HG02610 (cell line): ENCODE data around the gene ALG9.

Experiments used
- ATAC-seq: cut with Tn5 transposase; IDR thresholded peaks from one replicate; pipeline ENCODE4 v1.9.1; 2021; ENCODE audit warnings: mild to moderate bottlenecking, moderate library complexity; ENCODE audit not compliant: unreplicated experiment

ALG9 gene, protein sequence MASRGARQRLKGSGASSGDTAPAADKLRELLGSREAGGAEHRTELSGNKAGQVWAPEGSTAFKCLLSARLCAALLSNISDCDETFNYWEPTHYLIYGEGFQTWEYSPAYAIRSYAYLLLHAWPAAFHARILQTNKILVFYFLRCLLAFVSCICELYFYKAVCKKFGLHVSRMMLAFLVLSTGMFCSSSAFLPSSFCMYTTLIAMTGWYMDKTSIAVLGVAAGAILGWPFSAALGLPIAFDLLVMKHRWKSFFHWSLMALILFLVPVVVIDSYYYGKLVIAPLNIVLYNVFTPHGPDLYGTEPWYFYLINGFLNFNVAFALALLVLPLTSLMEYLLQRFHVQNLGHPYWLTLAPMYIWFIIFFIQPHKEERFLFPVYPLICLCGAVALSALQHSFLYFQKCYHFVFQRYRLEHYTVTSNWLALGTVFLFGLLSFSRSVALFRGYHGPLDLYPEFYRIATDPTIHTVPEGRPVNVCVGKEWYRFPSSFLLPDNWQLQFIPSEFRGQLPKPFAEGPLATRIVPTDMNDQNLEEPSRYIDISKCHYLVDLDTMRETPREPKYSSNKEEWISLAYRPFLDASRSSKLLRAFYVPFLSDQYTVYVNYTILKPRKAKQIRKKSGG

DNA sequence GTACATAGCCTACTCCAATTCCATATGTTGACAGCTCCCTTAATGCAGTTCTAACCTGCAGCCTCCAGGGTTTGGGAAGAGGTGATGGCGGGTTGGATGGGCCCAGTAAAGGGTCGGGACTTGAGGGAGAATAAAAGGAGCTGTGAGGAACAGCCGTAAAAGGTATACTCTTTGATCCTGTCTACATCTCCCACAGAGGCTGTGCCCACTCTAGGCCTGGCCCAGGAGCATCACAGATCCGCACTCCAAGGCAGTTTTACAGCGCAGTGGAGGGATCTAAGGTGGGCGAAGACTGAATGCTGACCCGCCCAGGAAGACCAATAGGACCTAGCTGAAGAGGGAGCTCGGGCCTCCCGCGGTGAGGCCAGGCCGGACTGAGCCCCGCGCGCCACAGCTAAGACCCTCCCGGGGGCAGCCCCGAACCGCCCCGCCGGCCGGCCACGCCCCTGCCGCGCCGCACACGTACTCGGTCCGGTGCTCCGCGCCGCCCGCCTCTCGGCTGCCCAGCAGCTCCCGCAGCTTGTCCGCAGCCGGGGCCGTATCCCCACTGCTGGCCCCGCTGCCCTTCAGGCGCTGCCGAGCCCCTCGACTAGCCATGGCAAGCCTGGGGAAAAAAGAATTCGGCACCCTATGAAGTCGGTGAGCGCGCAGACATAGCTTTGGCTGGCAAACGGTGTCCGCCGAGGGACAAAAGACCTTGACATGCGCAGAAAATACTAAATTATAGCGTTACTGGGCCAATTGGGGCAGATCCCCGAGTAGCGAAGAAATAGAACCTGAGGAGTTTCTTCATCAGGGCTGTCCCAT lies at the start of gene ALG9:
ALG9 (minus strand) TSS at position 696 of the 807 bp plus-strand sequence; CDS start at position 597, 99 bp downstream.
- peak; percentile 88 for ATAC-seq

DNA sequence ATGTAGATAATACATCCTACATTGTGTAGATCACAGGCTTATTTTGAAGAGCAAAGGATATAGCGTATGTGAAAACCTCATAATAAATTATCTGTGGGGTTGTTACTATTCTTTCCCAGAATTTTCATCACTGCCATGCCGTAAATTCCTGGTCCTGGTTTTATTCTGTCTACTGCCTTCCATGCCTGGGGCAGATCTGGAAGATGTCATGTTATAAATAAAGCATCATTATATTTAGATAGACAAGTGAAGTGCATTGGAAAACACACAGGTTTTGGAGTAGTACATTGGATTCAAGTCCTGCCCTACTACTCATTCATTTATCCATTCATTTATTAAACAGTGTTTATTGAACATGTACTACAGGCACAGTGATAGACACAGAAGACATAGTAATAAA lies 49.5 kb upstream of the ALG9 start:
- ATAC-seq = no peak

DNA sequence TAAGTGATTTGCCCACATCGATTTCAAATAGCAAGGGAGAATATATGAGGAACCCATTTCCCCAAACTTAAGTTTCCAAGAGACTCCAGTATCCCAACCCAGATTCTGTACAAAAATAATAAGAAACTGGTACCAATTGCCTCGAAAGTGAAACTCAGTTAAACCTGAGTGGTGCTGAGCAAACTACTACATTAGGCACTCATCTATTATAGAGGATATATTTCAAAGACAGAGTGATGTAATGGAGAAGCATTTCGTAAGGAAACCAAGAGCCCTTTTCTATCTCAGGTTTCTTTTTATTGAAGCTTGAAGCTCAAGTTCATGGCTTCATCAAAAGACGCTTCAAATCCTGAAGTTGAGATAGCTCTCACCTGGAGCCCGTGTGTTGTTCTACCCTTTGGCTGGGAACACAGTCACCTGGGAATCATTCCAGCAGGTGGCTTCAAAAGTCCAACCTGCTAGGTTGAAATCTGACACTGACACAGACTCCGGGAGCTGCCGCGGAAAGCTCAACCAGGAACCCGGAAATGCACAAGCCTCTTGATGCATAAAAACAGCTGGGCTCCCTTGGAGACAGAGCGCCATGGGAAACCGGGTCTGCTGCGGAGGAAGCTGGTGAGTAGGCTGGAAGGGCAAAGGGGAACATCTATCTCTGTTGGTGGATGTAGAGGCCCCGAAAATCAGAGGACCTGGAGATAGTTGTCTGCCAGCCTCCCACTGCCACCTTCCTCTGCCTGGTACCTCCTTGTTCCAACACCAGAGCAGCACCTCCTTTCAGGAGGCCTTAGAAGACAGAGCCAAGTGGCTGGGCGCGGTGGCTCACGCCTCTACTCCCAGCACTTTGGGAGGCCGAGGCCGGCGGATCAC lies 47.2 kb upstream of the ALG9 start, which contains the start of gene C11orf52:
C11orf52 (plus strand) TSS at position 524 of the 867 bp plus-strand sequence; CDS start at position 584, 60 bp downstream.
- no peak for ATAC-seq

DNA sequence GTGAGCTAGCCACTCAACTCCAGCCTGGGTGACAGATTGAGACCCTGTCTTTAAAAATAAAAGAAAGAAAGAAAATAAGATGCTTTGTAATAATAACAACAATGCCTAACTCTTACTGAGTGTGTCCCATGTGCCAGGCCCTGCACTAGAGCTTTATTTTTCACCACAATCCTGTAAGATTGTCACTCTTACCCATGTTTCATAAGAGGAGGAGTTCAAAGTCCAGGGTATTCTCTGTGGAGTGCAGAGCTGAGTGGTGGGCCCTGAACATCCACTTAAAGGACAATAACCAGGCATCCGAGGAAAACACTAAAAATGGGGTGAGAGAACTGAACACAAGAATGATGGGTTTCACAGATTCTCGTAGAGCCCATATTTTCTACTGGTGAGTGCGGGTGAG lies 46.4 kb upstream of the ALG9 start:
- no peak for ATAC-seq

DNA sequence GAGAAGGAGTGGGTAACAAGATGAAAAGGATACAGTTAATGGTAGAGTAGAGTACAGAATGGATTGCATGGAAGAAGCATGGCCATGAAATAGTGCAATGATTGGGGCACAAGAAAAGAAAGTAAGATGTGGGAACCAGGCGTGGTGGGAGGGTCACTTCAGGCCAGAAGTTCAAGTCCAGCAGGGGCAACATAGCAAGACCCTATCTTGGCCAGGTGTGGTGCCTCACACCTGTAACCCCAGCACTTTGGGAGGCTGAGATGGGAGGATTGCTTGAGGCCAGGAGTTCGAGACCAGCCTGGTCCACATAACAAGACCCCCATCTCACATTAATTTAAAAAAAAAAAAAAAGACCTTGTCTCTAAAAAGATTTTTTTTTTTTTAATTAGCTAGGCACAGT lies 45.9 kb upstream of the ALG9 start:
- no peak for ATAC-seq

DNA sequence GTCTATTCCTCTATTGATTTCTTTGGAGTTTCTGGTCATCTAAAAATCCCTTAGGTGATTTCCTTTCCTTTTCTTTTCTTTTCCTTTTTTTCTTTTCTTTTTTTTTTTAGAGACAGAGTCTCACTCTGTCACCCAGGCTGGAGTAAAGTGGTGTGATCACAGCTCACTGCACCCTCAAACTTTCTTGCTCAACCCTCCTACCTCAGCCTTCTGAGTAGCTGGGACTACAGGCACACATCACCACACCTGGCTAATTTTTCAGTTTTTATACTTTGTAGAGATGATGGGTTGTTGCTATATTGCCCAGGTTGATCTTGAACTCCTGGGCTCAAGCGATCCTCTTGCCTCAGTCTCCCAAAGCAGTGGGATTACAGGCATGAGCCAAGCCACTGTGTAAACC lies 45.4 kb upstream of the ALG9 start:
- ATAC-seq = no peak

DNA sequence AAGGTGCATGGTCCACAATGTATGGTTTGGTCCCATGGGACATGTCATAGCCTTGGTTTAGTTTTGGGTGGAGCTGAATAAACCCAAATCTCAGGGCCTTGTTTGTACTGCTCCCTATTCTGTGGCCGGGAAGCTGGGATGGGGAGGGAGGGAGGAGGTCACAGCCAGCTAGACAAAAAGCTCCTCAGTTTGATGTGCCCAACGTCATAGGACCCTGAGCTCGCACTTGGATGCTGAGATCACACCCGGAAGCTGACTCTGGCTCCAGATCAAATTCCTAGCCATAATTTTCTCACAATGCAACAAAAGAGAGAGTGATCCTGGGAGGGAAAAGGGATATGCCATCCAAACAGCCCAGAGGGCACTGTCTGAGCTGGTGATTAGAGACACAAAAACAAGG lies 42.6 kb upstream of the ALG9 start:
- ATAC-seq = no peak

DNA sequence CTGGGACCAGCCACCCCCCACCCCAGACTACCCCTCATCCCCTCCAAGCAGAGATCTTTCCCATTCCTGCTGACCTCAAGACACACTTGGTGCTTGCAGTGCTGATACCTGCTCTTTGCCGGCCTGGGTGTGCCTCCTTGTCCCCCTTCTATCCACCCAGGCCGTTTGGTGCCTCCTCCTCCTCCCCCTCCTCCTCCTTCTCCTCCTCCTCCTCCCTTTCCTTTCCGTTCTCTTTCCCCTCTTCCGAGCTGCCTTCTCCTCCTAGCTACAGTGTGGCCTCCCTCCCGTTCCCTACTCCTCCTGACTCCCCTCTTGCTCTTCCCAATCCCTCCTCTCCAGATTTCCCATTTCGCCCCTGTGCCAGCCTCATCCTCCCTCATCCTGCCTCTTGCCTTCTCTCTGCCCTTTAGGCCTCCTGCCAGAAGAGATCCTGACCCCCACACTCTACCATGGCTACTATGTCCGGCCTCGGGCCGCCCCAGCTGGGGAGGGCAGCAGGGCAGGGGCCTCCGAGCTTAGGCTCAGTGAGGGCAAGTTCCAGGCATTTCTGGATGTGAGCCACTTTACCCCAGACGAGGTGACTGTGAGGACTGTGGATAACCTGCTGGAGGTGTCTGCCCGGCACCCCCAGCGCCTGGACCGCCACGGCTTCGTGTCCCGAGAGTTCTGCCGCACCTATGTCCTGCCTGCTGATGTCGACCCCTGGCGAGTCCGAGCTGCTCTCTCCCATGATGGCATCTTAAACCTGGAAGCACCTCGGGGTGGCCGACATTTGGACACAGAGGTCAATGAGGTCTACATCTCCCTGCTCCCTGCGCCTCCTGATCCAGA lies 41.9 kb upstream of the ALG9 start:
- ATAC-seq = no peak

DNA sequence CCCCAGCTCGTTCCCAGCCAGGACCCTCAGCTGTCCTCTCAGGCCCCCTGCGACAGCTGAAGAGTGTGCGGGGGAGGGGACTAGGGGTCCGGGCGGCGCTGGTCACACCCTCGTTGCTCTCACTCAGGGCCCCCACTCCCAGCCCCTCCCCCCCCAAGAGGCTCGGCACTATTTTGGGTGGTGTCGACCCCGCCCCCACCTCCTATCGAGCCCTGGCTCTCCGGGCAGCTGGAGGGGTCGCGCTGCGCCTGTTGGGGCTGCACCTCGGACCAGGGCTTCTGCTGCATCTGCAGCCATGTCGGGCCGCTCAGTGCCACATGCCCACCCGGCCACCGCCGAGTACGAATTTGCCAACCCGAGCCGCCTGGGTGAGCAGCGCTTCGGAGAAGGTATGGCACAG lies 41.2 kb upstream of the ALG9 start, which contains the start of gene HSPB2:
HSPB2 (plus strand) TSS at position 200 of the 400 bp plus-strand sequence; CDS start at position 296, 96 bp downstream.
- no peak for ATAC-seq

DNA sequence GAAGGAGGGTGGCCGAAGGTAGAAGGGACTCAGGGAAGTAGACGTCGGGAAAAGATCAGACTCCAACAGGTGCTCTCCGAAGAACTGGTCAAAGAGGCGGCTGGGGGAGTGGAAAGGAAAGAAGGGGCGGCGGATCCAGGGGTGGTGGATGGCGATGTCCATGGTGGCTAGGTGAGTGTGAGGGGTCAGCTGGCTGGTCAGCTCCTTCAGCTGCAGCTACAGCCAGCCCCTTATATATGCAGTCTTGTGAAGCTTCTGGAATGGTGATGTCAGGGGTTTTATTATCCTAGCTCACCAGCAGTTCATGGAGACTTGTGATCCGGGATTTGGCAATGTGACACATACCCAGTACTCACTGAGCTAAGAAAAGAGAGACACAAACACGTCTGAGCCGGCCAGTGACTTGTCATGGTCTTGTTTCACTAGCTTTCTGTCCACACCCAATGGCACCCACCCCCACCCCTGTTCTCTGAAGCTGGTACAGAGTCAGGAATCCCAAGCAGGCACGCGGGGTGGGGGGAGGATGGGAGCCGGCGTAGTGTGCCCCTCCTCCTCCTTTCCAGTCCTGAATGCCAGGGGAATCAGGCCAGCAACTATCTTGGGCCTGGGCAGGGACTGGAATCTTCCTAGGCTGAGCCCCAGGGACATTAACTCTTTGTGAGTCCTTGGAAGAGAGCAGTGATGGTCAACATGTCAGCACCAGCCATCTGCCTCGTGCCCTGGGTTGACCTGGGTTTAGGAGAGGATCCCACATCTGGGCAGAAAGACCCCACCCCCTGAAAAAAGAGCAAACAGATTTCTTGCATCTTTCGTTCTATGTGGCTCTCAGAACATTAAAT lies 40.4 kb upstream of the ALG9 start, which contains the start of gene CRYAB:
CRYAB (minus strand) TSS at position 208 of the 839 bp plus-strand sequence; CDS start at position 162, 46 bp downstream.
- no peak for ATAC-seq

DNA sequence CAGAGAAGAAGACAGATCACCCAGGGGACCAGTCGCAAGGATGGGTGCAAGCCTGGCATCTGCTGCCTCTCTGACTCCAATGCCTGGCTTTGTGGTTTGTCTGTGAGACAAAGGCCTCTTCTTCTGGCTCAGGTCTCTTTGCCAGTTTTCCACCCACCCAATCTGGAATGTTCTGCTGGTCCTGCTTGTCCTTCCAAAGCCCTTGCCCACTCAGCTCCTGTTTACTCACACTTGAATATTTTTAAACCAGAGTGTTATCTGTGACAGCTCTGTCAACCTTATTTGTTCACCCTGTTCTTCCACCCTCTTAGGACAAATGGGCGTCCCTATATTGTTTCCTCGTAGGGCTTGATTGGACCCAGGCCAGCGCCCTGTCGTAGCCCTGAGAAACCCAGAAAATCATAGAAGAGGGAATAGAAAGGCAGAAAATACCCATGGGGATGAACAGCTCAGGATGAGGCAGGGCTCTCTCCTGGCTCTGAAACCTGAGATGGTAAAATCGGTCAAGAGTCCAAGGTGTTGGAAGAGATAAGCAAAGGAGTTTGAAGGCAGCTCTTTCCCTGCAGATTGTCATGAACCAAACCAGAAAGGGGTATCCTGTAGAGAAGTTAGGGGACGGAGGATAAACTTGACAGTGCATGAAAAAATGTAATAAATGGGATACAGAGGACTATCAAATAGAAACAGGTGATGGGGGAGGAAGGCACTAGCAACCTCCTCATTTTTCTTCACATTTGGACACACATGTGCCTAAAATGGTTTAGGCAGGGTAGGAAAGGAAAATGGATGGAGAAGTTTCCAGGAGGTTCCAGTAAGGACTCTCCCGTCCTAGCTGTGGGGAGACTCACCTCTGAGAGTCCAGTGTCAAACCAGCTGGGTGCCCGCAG lies 39.5 kb upstream of the ALG9 start:
- ATAC-seq = no peak

DNA sequence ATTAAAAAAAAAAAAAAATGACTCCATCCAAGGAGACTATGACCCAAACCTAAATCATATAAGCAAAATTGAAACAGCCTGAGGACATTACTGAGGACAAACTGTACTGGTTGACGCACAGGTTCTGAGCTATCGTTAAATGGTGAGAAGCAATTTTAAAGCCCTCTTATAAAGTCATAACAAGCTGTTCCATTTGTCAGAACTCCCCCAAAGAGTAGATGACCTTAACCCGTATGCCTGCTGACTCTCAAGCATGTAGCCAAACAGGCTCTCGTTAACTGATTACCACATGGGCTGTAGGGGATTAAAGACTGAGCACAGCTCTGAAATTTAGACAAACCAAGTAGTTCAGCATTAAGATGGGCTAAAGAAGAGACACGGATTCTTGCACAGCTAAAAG lies 38.0 kb upstream of the ALG9 start:
- ATAC-seq = no peak

DNA sequence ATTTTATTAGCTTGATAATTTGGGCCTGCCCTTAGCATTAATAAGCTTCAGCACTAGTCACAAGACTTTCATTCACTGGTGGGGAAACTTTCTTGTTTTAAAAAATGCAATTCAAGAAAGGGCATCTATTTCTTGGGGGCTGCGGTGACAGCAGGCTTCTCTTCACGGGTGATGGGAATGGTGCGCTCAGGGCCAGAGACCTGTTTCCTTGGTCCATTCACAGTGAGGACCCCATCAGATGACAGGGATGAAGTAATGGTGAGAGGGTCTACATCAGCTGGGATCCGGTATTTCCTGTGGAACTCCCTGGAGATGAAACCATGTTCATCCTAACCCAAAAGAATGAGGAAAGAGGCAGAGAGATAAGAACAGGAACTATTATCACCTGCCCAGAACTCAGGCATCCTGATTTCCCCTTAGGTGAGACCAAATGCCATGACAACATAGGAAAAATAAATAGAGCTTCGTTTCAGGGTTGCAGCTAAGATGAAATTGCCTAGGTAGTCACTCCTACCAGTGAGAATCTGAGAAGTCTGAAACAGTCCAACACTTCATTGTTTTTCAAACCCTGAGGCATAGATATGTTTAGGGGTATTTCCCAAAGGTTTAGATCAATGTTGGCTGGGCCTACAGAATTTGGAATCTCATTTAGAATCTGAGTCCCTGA lies 37.4 kb upstream of the ALG9 start:
- ATAC-seq = no peak

DNA sequence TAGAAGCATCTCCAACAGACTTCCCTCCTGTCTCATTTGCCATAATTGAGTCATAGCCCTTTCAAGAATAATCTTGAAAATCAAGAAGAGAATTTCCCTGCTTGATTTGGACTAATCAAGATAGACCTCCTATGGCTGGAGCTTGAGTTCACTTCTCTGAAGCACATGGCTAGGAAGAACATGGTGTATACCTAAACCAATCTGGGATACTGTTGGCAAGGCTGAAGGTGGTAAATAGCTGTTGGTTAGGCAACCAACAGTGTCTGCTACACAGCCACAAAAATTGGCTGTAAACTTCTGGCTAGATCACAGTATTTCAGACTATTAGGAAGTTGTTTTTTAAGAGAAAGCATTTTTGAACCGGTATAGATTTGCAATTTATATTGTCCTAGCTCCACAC lies 35.3 kb upstream of the ALG9 start:
- ATAC-seq = no peak

DNA sequence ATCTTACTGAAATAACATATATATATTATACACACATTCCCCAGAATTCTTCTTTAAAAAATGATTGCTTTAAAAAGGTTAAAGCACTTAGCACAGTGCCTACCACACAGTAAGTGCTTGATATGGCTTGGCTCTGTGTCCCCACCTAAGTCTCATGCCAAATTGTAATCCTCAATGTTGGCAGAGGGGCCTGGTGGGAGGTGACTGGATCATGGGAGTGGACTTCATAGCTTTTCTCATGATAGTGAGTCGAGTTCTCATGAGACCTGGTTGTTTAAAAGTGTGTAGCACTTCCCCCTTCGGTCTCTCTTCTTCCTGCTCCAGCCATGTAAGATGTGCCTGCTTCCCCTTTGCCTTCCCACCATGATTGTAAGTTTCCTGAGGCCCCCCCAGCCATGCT lies 34.0 kb upstream of the ALG9 start:
- ATAC-seq = no peak

DNA sequence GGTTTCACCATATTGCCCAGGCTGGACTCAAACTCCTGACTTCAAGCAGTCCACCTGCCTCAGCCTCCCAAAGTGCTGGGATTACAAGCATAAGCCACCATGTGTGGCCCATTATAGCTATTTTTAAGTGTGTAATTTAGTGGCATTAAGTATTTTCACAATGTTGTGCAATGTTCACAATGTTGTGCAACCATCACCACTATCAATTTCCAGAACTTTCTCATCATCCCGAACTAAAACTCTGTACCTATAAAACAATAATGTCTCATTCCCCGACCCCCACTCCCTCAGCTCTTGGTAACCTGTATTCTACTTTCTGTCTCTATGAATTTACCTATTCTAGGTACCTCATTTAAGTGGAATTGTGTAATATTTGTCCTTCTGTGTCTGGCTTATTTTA lies 15.5 kb upstream of the ALG9 start:
- no peak for ATAC-seq

DNA sequence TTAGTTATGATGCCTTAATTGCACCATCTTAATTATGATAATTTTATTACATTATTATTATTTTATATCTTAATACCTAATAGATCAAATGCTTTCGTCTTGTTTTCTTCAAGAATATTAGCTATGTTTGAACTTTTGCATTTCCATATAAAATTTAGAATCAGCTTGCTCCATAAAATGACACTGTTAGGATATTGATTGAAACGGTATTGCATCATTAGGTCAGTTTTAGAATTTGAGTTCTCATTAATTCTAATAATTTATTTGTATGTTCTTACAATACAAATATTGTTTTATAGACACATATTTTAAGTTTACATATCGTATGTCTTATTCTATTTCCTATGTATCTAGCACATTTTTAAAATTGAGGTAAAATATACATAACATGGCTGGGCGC lies 14.7 kb upstream of the ALG9 start:
- no peak for ATAC-seq
